HEK293 (cell line): Measurements from ENCODE around the gene BCL2L1.

Experiments used
- CTCF ChIA-PET: fragments of 350-600 bp; formaldehyde crosslinking; extraction: SDS; loops from one replicate; lab custom pipeline; 2021; ENCODE audit warnings: antibody characterized with exemption; lab: Yijun Ruan, JAX
- POLR2A ChIA-PET: fragments of 300-600 bp; formaldehyde crosslinking; extraction: SDS; loops from one replicate; lab custom pipeline; 2020; ENCODE audit warnings: antibody characterized with exemption, inconsistent platforms; lab: Yijun Ruan, JAX
- H3K27ac ChIP-seq: fragments of 200-500 bp; sonication (Bioruptor generic); 2 replicates; pipeline ENCODE4 v1.5.1; 2014; ENCODE audit warnings: low read depth, low read length, control low read depth, inconsistent platforms; ENCODE audit errors: extremely low read depth
- H3K36me3 ChIP-seq, 2 experiments: fragments of 200-500 bp in 1 of 2; sonication (Bioruptor generic) in 1 of 2; 1 replicate in 1 of 2; 2 replicates in 1 of 2; pipeline ENCODE4 v1.5.1; 2014 to 2017; ENCODE audit warnings: inconsistent platforms in 2 of 2, low read length in 2 of 2; ENCODE audit not compliant: control insufficient read depth in 2 of 2, insufficient read depth in 1 of 2
- H3K4me1 ChIP-seq: fragments of 200-500 bp; sonication (Bioruptor generic); 2 replicates; pipeline ENCODE4 v1.5.1; 2014; ENCODE audit warnings: mild to moderate bottlenecking, low read length, inconsistent platforms; ENCODE audit not compliant: control insufficient read depth, insufficient read depth
- H3K4me3 ChIP-seq: 2 replicates; pipeline ENCODE4 v1.5.1; 2011; ENCODE audit warnings: low read depth, mild to moderate bottlenecking, control low read depth, low read length, moderate library complexity
- H3K9me3 ChIP-seq: fragments of 200-500 bp; sonication (Bioruptor generic); 2 replicates; pipeline ENCODE4 v1.5.1; 2014; ENCODE audit warnings: low read depth, low read length, inconsistent platforms; ENCODE audit not compliant: control insufficient read depth, insufficient read depth
- BCL11A ChIP-seq: fragments of 450-650 bp; formaldehyde crosslinking; IDR thresholded peaks from 2 replicates; pipeline ENCODE4 v1.5.1; 2016; ENCODE audit warnings: low read depth, missing biosample characterization, missing genetic modification characterization
- GLI2 ChIP-seq: fragments of 450-650 bp; formaldehyde crosslinking; IDR thresholded peaks from 2 replicates; pipeline ENCODE4; 2017; ENCODE audit warnings: missing biosample characterization, missing genetic modification characterization, low read depth, borderline replicate concordance
- PATZ1 ChIP-seq: fragments of 450-650 bp; formaldehyde crosslinking; IDR thresholded peaks from 2 replicates; pipeline ENCODE4 v1.5.1; 2016; ENCODE audit warnings: missing biosample characterization, missing genetic modification characterization
- ZFP41 ChIP-seq: fragments of 450-650 bp; formaldehyde crosslinking; IDR thresholded peaks from 2 replicates; pipeline ENCODE4 v1.5.1; 2016; ENCODE audit warnings: missing biosample characterization, missing genetic modification characterization, borderline replicate concordance
- ZNF133 ChIP-seq: fragments of 450-650 bp; formaldehyde crosslinking; IDR thresholded peaks from 2 replicates; pipeline ENCODE4 v1.5.1; 2016; ENCODE audit warnings: missing biosample characterization, missing genetic modification characterization
- ZNF140 ChIP-seq: fragments of 450-650 bp; formaldehyde crosslinking; IDR thresholded peaks from 2 replicates; pipeline ENCODE4 v1.5.1; 2016; ENCODE audit warnings: missing biosample characterization, missing genetic modification characterization
- ZNF155 ChIP-seq: fragments of 450-650 bp; formaldehyde crosslinking; IDR thresholded peaks from 2 replicates; pipeline ENCODE4 v1.5.1; 2016; ENCODE audit warnings: missing biosample characterization, missing genetic modification characterization
- ZNF157 ChIP-seq: fragments of 450-650 bp; formaldehyde crosslinking; IDR thresholded peaks from 2 replicates; pipeline ENCODE4 v1.5.1; 2016; ENCODE audit warnings: missing biosample characterization, missing genetic modification characterization
- ZNF2 ChIP-seq: fragments of 450-650 bp; formaldehyde crosslinking; IDR thresholded peaks from 2 replicates; pipeline ENCODE4 v1.5.1; 2016; ENCODE audit warnings: missing biosample characterization, missing genetic modification characterization
- ZNF311 ChIP-seq: fragments of 450-650 bp; formaldehyde crosslinking; IDR thresholded peaks from 2 replicates; pipeline ENCODE4 v1.5.1; 2017; ENCODE audit warnings: missing biosample characterization, missing genetic modification characterization, borderline replicate concordance
- ZNF398 ChIP-seq: fragments of 450-650 bp; formaldehyde crosslinking; IDR thresholded peaks from 2 replicates; pipeline ENCODE4 v1.5.1; 2017; ENCODE audit warnings: missing biosample characterization, missing genetic modification characterization
- ZNF416 ChIP-seq: fragments of 450-650 bp; formaldehyde crosslinking; IDR thresholded peaks from 2 replicates; pipeline ENCODE4 v1.5.1; 2016; ENCODE audit warnings: missing biosample characterization, missing genetic modification characterization
- ZNF530 ChIP-seq: fragments of 450-650 bp; formaldehyde crosslinking; IDR thresholded peaks from 2 replicates; pipeline ENCODE4 v1.5.1; 2016; ENCODE audit warnings: low read depth, missing biosample characterization, missing genetic modification characterization
- ZNF555 ChIP-seq: fragments of 450-650 bp; formaldehyde crosslinking; conservative IDR thresholded peaks from 2 replicates; pipeline ENCODE4 v1.5.1; 2017; ENCODE audit warnings: missing biosample characterization, mild to moderate bottlenecking, missing genetic modification characterization, inconsistent platforms
- ZNF558 ChIP-seq: fragments of 450-650 bp; formaldehyde crosslinking; IDR thresholded peaks from 2 replicates; pipeline ENCODE4 v1.5.1; 2016; ENCODE audit warnings: missing biosample characterization, missing genetic modification characterization
- ZNF785 ChIP-seq: fragments of 450-650 bp; formaldehyde crosslinking; IDR thresholded peaks from 2 replicates; pipeline ENCODE4 v1.5.1; 2016; ENCODE audit warnings: missing biosample characterization, missing genetic modification characterization
- ZNF792 ChIP-seq: fragments of 450-650 bp; formaldehyde crosslinking; IDR thresholded peaks from 2 replicates; pipeline ENCODE4 v1.5.1; 2016; ENCODE audit warnings: missing biosample characterization, missing genetic modification characterization

The BCL2L1 gene

DNA sequence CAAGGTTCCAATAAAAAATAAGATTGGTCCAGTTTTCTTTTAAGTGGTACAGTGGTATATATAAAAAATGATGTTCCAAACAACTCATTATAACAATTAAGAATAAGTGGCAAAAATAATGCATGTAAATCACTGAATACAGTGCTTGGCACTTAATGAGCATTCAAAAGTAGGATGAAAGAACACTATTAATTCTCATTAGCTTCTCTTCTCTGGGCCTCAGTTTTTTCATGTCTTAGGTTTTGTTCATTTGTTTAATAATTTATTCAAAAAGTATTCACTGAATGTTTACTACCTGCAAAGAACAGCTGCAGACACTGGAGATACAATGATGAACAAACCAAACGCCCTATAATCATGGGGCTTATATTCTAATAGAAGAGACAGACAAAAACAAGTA lies 21.1 kb downstream of the BCL2L1 start:
- no peaks in the 10 kb centered on the region for H3K9me3 ChIP-seq
- no peak for TF ChIP-seq ZNF555
- no peak for TF ChIP-seq ZFP41 (tag by site-specific recombination)
- no peak for TF ChIP-seq ZNF398 (tag by site-specific recombination)
- no peak for TF ChIP-seq ZNF416 (tag by site-specific recombination)
- TF ChIP-seq ZNF2 (tag by site-specific recombination) = no peak
- TF ChIP-seq ZNF140 (tag by site-specific recombination) = no peak
- no peak for TF ChIP-seq PATZ1 (tag by site-specific recombination)
- TF ChIP-seq ZNF792 (tag by site-specific recombination) = no peak
- no peak for TF ChIP-seq ZNF530
- TF ChIP-seq ZNF155 (tag by site-specific recombination) = no peak
- TF ChIP-seq BCL11A = no peak
- no peak for TF ChIP-seq ZNF785 (tag by site-specific recombination)
- TF ChIP-seq GLI2 (tag by site-specific recombination) = no peak
- H3K4me1 ChIP-seq = no peaks in the 10 kb centered on the region
- ChIA-PET CTCF (interaction anchor here (2.8 to 6.2 kb wide), 2 partner anchors 21 to 40 kb away, joined by 9 to 40 read pairs; partner anchors contain the start of gene BCL2L1), POLR2A (no interaction called here)
- H3K4me3 ChIP-seq = no peak overlapping the region
- no peak overlapping the region for H3K27ac ChIP-seq
- H3K36me3 ChIP-seq = peaks cover 0 to 7% of the 10 kb centered on the region in 2 experiments; a peak in 1 of 3 replicates

DNA sequence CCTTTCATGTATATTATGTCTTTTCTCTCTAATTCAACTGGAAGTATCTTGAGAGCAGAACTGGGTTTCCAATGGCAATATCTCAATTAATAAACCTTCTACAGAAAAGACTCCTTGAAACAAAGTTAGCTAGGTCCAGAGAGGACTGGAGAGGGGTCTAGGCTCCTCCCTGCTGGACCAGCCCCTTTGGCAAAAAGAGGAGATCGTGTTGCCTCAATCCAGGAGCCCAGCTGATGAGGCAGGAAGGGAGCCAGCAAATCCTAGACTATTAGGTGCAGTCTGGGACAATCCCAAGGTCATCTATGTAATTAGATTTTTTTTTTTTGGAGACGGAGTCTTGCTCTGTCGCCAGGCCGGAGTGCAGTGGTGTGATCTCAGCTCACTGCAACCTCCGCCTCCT lies 21.9 kb downstream of the BCL2L1 start:
- H3K4me3 ChIP-seq = no peak overlapping the region
- POLR2A ChIA-PET = interaction anchor here (1.3 to 1.9 kb wide), 2 partner anchors 19 to 22 kb away, joined by 9 read pairs; partner anchors contain the start of gene BCL2L1
- peaks cover 0 to under 1% of the 10 kb centered on the region in 2 experiments; a peak in 1 of 3 replicates for H3K36me3 ChIP-seq
- TF ChIP-seq GLI2 (tag by site-specific recombination) (no peak), BCL11A (no peak), ZNF133 (no peak), ZNF157 (tag by site-specific recombination) (no peak)
- H3K9me3 ChIP-seq = no peaks in the 10 kb centered on the region
- CTCF ChIA-PET = interaction anchor here (0.6 to 6.2 kb wide), 6 partner anchors 20 to 391 kb away, joined by 3 to 40 read pairs (median 7); partner anchors contain the start of gene BCL2L1
- H3K4me1 ChIP-seq = no peaks in the 10 kb centered on the region
- no peak overlapping the region for H3K27ac ChIP-seq

DNA sequence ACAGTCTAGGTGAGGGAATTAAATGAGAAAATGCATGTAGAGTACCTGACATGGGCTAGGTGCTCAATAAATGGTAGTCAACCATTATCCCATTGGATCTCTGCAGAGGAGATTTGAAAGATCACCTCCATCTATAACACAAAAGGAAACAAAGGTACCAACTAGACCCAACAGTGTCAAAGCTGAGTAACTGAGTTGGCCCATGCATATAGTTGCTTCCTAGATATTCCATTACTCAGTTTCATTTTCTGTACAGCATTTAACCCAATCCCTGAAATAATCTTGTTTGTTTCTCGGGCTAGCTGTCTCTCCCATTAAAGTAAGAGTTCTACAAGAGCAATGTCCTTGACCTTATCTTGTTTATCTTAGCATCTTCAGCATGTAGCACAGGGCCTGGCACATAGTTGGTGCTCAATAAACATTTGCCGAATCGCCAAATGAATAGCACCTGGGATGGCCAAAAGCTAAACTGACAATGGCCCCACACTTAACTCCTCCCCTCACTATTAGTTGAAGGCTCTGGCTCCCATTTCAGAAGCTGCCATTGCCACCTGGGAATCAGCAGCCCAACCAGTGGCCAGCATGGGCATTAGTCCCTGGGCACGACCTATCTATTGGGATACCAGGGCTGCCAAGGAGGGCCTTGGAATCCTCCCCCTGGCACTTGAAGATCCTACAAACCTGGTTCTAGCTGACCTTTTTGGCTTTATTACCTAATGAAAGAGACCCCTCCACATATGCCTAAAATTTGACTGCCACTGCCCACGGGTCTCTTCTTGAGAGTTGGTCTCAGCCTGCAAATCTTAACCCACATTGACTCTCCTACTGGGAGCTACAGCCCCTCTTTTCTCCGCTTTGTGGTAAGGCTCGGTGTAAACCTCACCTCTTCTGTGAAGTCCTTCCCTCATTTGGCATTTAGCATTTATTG lies 22.6 kb downstream of the BCL2L1 start:
- POLR2A ChIA-PET = interaction anchor here (1.3 to 1.9 kb wide), 4 partner anchors 12 to 38 kb away, joined by 3 to 9 read pairs (median 8); partner anchors contain the start of gene BCL2L1
- H3K4me3 ChIP-seq = no peak overlapping the region
- H3K27ac ChIP-seq = no peak overlapping the region
- TF ChIP-seq ZNF558 (tag by site-specific recombination) = peak; percentile 97
- no peak for TF ChIP-seq ZNF311 (tag by site-specific recombination)
- no peaks in the 10 kb centered on the region for H3K9me3 ChIP-seq
- CTCF ChIA-PET = interaction anchor here (0.6 to 6.2 kb wide), 10 partner anchors 8 to 392 kb away, joined by 3 to 40 read pairs (median 6); partner anchors contain the start of gene BCL2L1
- no peaks in the 10 kb centered on the region for H3K36me3 ChIP-seq
- H3K4me1 ChIP-seq = no peaks in the 10 kb centered on the region
